Body of pancreas (tissue), 4 donors: ENCODE data around the gene C1orf198. TPM values are rescaled to one million over a fixed set of nuclear protein-coding genes. Genes with fewer than 3 reads are reported as not detected.

ENCODE experiments used
- ATAC-seq: fragments of 150-250 bp; one replicate; pipeline ENCODE4 v1.9.1; 2016
- DNase-seq, 4 donors: peaks; one replicate each; pipeline ENCODE4 v3.0.0-alpha.2; 2019
- H3K27ac ChIP-seq, 4 donors: fragments of 200-600 bp; sonication (generic); 1 replicate in 3 of 4; 2 replicates in 1 of 4; pipeline versions ENCODE4 v1.5.1 to v1.6.1; 2016 to 2019; ENCODE audit warnings: mild to moderate bottlenecking in 1 of 4, mixed read lengths in 1 of 4, moderate library complexity in 1 of 4
- H3K27me3 ChIP-seq, 2 donors: fragments of 200-600 bp; sonication (generic); one replicate each; pipeline ENCODE4 v1.6.0; 2016; ENCODE audit warnings: mild to moderate bottlenecking in 1 of 2
- H3K36me3 ChIP-seq, 2 donors: fragments of 200-600 bp; sonication (generic); replicated peaks in 1 of 2; 2 replicates each; pipeline ENCODE4 v1.5.1; 2016; ENCODE audit warnings: low read depth in 2 of 2; ENCODE audit not compliant: insufficient read depth in 1 of 2
- H3K4me1 ChIP-seq: fragments of 200-600 bp; sonication (generic); one replicate; pipeline ENCODE4 v1.6.0; 2016
- H3K4me3 ChIP-seq, 2 donors: fragments of 200-600 bp; sonication (generic); 1 replicate in 1 of 2; 2 replicates in 1 of 2; pipeline ENCODE4 v1.5.1; 2016 to 2019
- H3K9me3 ChIP-seq, 3 donors: fragments of 200-600 bp; sonication (generic); 1 replicate in 2 of 3; 2 replicates in 1 of 3; pipeline ENCODE4 v1.5.1; 2016
- CTCF ChIP-seq, 7 experiments: fragments of 450-650 bp in 4 of 7; fragments of 200-600 bp in 3 of 7; sonication (generic) in 3 of 7; IDR thresholded peaks; one replicate each; pipeline ENCODE4 v1.5.1; 2016 to 2019; ENCODE audit warnings: antibody characterized with exemption in 7 of 7
- POLR2A ChIP-seq, 3 donors: fragments of 450-650 bp; IDR thresholded peaks; one replicate each; pipeline ENCODE4 v1.6.1; 2016; ENCODE audit warnings: antibody characterized with exemption in 3 of 3, mild to moderate bottlenecking in 2 of 3
- WGBS, 2 donors: methylation state at CpG; one replicate each; pipeline ENCODE4 v1.1.5; 2017; 5-methylcytosine and 5-hydroxymethylcytosine counted together
- intact Hi-C: fragments of 100-400 bp; cut with DNase I; formaldehyde crosslinking; loops from one replicate; pipeline ENCODE4 v1.15.1; 2023
- total RNA-seq, 2 donors: library from RNA; depleted of rRNA; stranded (reverse); fragments of >200 nt; gene quantifications; one replicate each; pipeline ENCODE4 v1.1.0, GENCODE V29; 2016

Gene C1orf198
- total RNA-seq, 2 donors from 2014 or later, result 29.0 to 66.7 TPM

- intact Hi-C loops, result no loop called here
- WGBS, 2 donors, result 73 to 78% methylated on average over 13 of the region's 13 CpGs
- H3K27me3 ChIP-seq, result no peaks in the 10 kb centered on the region
- H3K36me3 ChIP-seq, result no peaks in the 10 kb centered on the region
- ATAC-seq (no peak), DNase-seq (no peak)
- no peaks in the 10 kb centered on the region for H3K9me3 ChIP-seq
- H3K4me1 ChIP-seq, result peaks cover 46% of the 10 kb centered on the region
- H3K4me3 ChIP-seq, result no peak overlapping the region
- H3K27ac ChIP-seq, result peak overlapping the region in 1 of 4 donors; percentile 99
- TF ChIP-seq CTCF (IDR thresholded peaks at IDR 0.05) (no peak), POLR2A (IDR thresholded peaks at IDR 0.05) (no peak)
Observed at GRCh38 chr1:230822092-230822581, 46.2 kb downstream of the C1orf198 start.

- intact Hi-C loops, result no loop called here
- H3K4me3 ChIP-seq, result no peak overlapping the region
- DNase-seq (no peak), ATAC-seq (no peak)
- no peaks in the 10 kb centered on the region for H3K36me3 ChIP-seq
- no peaks in the 10 kb centered on the region for H3K27me3 ChIP-seq
- peaks cover 38% of the 10 kb centered on the region for H3K4me1 ChIP-seq
- H3K27ac ChIP-seq, result no peak overlapping the region
- H3K9me3 ChIP-seq, result no peaks in the 10 kb centered on the region
- no peak for TF ChIP-seq POLR2A (IDR thresholded peaks at IDR 0.05)
- no peak for TF ChIP-seq CTCF (IDR thresholded peaks at IDR 0.05)
- 75 to 92% methylated on average over 4 of the region's 4 CpGs for WGBS, 2 donors
Observed at GRCh38 chr1:230821346-230821745, 47.0 kb downstream of the C1orf198 start.

GRCh38 chr1:230820568-230820967 is 47.8 kb downstream of the C1orf198 start:
- ATAC-seq, result no peak
- no peak for DNase-seq
- 74 to 93% methylated on average over 4 of the region's 4 CpGs for WGBS, 2 donors
- no peak overlapping the region for H3K4me3 ChIP-seq
- no peaks in the 10 kb centered on the region for H3K36me3 ChIP-seq
- H3K4me1 ChIP-seq, result peaks cover 31% of the 10 kb centered on the region
- H3K27ac ChIP-seq, result no peak overlapping the region
- H3K27me3 ChIP-seq, result no peaks in the 10 kb centered on the region
- TF ChIP-seq CTCF (IDR thresholded peaks at IDR 0.05) (no peak), POLR2A (IDR thresholded peaks at IDR 0.05) (no peak)
- intact Hi-C loops, result no loop called here
- H3K9me3 ChIP-seq, result no peaks in the 10 kb centered on the region

- intact Hi-C loops, result no loop called here
- H3K27me3 ChIP-seq, result no peaks in the 10 kb centered on the region
- H3K9me3 ChIP-seq, result no peaks in the 10 kb centered on the region
- DNase-seq (no peak), ATAC-seq (no peak)
- 87 to 93% methylated on average over 4 of the region's 4 CpGs for WGBS, 2 donors
- peaks cover 25% of the 10 kb centered on the region for H3K4me1 ChIP-seq
- TF ChIP-seq POLR2A (IDR thresholded peaks at IDR 0.05) (no peak), CTCF (IDR thresholded peaks at IDR 0.05) (no peak)
- no peaks in the 10 kb centered on the region for H3K36me3 ChIP-seq
- H3K4me3 ChIP-seq, result no peak overlapping the region
- no peak overlapping the region for H3K27ac ChIP-seq
Observed at GRCh38 chr1:230819976-230820375, 48.3 kb downstream of the C1orf198 start.

GRCh38 chr1:230818901-230819300 is 49.4 kb downstream of the C1orf198 start:
- no peaks in the 10 kb centered on the region for H3K36me3 ChIP-seq
- DNase-seq (no peak), ATAC-seq (no peak)
- no peak overlapping the region for H3K27ac ChIP-seq
- H3K4me3 ChIP-seq, result no peak overlapping the region
- H3K27me3 ChIP-seq, result no peaks in the 10 kb centered on the region
- TF ChIP-seq CTCF (IDR thresholded peaks at IDR 0.05), result no peak
- no peak for TF ChIP-seq POLR2A (IDR thresholded peaks at IDR 0.05)
- intact Hi-C loops, result no loop called here
- peaks cover 14% of the 10 kb centered on the region for H3K4me1 ChIP-seq
- no peaks in the 10 kb centered on the region for H3K9me3 ChIP-seq
- 91% methylated on average over 6 of the region's 6 CpGs for WGBS, 2 donors
